GM12801 (cell line): ENCODE data around the gene RCHY1.

Source experiments
- CTCF ChIP-seq: IDR thresholded peaks from one replicate; pipeline ENCODE4 v1.5.1; 2011; ENCODE audit warnings: control low read depth; ENCODE audit not compliant: insufficient read length; ENCODE audit errors: extremely low read depth

RCHY1 gene

GRCh38 chr4:75514131-75514948, at the start of gene RCHY1, which contains the start of gene THAP6:
TSS of gene RCHY1 (minus strand) at chr4:75514403. CDS start at chr4:75514286, 117 bp downstream.
TSS of gene THAP6 (plus strand) at chr4:75514473. CDS start at chr4:75515453, 980 bp downstream.
- no peak for TF ChIP-seq CTCF

GRCh38 chr4:75561789-75562188, 47.6 kb upstream of the RCHY1 start:
- no peak for TF ChIP-seq CTCF

GRCh38 chr4:75557696-75558095, 43.5 kb upstream of the RCHY1 start:
- TF ChIP-seq CTCF = no peak

- TF ChIP-seq CTCF = no peak
Measured at GRCh38 chr4:75555294-75556164, 41.3 kb upstream of the RCHY1 start, which contains the start of gene ODAPH. TSS of gene ODAPH (plus strand) at chr4:75556066. CDS start at chr4:75556083, 17 bp downstream.

- TF ChIP-seq CTCF = no peak
Measured at GRCh38 chr4:75552452-75552851, 38.2 kb upstream of the RCHY1 start.

GRCh38 chr4:75549019-75549418, 34.8 kb upstream of the RCHY1 start:
- no peak for TF ChIP-seq CTCF
